ENCODE results near the gene TEAD1.

The TEAD1 gene

DNA sequence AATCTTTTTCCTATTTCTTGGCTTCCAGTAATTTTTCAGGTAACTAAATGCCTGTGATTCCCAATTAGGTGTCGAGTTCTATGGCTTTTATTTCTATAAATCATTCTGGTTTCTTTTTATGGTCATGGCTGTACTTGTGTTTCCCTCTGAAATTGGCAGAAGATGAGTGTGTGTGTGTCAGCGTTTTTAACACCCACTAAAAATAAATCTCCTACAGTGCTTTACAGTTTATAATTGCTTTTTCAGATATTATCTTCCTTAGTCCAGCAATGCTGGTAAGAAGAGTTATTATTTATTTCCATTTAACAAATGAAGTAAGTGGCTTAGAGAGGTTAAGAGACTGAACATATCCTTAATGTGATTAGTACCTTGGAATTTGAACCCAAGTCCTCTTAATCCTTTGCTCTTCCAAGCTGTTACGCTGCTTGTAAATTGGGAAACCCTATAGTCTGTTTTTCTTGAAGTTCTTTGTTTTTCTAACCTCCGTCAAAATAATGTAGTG is 125.2 kb downstream of the TEAD1 start:
- TF ChIP-seq, protein P1, sequence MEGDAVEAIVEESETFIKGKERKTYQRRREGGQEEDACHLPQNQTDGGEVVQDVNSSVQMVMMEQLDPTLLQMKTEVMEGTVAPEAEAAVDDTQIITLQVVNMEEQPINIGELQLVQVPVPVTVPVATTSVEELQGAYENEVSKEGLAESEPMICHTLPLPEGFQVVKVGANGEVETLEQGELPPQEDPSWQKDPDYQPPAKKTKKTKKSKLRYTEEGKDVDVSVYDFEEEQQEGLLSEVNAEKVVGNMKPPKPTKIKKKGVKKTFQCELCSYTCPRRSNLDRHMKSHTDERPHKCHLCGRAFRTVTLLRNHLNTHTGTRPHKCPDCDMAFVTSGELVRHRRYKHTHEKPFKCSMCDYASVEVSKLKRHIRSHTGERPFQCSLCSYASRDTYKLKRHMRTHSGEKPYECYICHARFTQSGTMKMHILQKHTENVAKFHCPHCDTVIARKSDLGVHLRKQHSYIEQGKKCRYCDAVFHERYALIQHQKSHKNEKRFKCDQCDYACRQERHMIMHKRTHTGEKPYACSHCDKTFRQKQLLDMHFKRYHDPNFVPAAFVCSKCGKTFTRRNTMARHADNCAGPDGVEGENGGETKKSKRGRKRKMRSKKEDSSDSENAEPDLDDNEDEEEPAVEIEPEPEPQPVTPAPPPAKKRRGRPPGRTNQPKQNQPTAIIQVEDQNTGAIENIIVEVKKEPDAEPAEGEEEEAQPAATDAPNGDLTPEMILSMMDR (IDR thresholded peaks at IDR 0.05; ENCODE audit: borderline replicate concordance, control extremely low read depth, extremely low read depth, insufficient read depth, missing control alignments), result no peak
- no peak for DNase-seq (ENCODE audit: low spot score)
- in situ Hi-C loops (cut with MboI; ENCODE audit: low sequenced_read_pairs, unreplicated experiment), result no loop called here

DNA sequence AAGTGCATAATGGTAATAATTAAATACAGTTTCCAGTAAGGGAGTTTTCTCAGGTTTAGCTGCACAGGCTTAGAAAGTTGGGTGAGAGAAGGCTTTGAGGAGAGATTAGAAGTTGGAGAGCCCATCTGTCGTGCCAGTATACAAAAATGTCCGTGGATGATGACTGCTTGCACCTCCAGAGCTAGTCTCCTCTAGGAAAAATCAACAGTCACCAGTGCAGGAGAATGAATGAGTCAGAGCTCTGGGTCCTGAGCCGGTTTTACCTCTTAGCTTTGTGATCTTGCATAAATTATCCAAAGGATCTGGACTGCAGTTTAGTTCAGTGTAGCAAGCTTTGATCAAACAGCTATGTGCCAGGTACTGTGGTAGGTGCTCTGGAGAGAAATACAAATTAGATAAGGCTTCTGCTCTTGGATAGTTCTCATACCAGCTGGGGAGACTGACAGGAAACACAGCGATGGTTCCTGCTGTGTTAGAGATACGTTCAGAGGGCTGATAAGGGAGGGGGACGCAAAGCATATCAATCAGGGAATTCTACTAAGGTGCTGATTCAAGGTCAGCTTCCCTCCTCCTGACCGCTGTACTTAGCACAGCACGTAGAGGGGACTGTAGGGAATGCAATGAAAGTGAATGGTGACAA is 125.9 kb downstream of the TEAD1 start:
- in situ Hi-C loops (cut with MboI; ENCODE audit: low sequenced_read_pairs, unreplicated experiment), result no loop called here
- TF ChIP-seq, protein P1 (IDR thresholded peaks at IDR 0.05; ENCODE audit: borderline replicate concordance, control extremely low read depth, extremely low read depth, insufficient read depth, missing control alignments), result no peak
- DNase-seq (ENCODE audit: low spot score), result no peak

DNA sequence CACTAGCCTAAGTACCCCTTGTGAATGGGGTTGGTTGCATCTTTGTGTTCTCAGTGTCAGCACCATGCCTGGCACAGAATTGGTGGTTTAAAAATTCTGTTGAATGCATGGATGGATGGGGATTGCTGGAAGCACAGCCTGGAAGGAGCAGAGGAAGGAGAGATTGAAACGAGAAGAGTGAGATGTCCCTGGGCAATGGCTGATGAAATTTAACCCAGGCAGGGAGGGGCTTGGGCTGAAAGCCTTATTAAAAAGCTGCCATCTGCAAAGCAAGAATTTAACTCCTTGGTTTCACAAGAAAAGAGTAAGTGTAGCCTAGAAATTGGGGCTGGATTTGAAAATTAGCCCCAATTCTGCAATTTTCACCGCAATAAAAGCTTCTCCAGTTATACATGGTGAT is 126.7 kb downstream of the TEAD1 start:
- in situ Hi-C loops (cut with MboI; ENCODE audit: low sequenced_read_pairs, unreplicated experiment), result no loop called here
- TF ChIP-seq, protein P1 (IDR thresholded peaks at IDR 0.05; ENCODE audit: borderline replicate concordance, control extremely low read depth, extremely low read depth, insufficient read depth, missing control alignments), result no peak
- no peak for DNase-seq (ENCODE audit: low spot score)

DNA sequence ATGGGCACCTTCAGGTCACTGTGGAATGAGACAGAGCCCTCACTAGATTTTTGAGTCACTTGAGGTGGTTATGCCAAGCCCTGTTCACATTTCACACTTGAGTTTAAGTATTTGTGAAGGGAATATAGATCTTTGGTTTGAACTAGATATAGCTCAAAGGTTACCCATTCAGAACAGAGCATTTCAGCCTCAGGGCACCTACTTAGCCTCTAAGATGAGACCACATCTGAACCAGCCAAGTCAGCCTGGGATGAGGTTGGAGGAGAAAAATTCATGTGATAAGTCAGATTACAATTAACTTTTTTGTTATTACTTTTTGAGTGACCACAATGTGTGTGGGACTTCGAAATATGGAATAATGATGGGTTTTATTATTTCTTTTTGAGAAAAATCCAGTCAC is 127.8 kb downstream of the TEAD1 start:
- no peak for DNase-seq (ENCODE audit: low spot score)
- in situ Hi-C loops (cut with MboI; ENCODE audit: low sequenced_read_pairs, unreplicated experiment), result no loop called here

DNA sequence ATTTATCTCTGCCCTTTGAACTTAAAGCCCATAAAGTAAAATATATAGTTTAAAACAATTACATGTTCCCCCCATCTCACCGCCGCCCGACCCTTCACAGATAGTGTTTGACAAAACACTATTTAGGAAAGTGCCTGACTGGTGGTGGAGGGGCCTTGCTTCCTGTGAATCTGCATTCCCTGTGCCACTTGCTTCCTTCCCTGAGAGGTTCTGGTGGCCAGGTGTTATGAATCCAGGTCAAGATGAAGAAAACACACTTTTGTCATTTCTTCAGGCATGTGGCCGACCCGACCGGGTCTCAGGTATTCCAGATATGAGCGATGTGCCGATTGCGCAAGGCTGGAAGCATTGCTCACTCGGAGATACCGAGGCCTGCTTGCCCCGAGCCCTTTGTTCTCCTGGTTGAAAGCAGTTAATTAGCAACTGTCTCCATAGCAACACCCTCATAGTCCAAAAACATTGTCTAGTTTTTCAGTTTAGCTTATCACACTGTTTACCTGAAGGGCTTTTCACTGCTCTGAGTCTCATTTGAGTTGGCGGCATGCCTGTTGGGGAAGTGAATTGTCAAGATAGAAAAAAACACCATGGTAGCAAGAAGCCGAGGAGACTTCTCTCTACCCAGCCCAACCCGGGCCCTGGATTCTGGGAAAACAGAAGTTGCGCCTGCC is 128.3 kb downstream of the TEAD1 start:
- TF ChIP-seq, protein P1 (IDR thresholded peaks at IDR 0.05; ENCODE audit: borderline replicate concordance, control extremely low read depth, extremely low read depth, insufficient read depth, missing control alignments), result no peak
- DNase-seq (ENCODE audit: low spot score), result no peak
- in situ Hi-C loops (cut with MboI; ENCODE audit: low sequenced_read_pairs, unreplicated experiment), result no loop called here

More for the DNA sequence above, 127.8 kb downstream of the TEAD1 start:
- TF ChIP-seq, protein P1 (IDR thresholded peaks at IDR 0.05; ENCODE audit: borderline replicate concordance, control extremely low read depth, extremely low read depth, insufficient read depth, missing control alignments), result no peak

DNA sequence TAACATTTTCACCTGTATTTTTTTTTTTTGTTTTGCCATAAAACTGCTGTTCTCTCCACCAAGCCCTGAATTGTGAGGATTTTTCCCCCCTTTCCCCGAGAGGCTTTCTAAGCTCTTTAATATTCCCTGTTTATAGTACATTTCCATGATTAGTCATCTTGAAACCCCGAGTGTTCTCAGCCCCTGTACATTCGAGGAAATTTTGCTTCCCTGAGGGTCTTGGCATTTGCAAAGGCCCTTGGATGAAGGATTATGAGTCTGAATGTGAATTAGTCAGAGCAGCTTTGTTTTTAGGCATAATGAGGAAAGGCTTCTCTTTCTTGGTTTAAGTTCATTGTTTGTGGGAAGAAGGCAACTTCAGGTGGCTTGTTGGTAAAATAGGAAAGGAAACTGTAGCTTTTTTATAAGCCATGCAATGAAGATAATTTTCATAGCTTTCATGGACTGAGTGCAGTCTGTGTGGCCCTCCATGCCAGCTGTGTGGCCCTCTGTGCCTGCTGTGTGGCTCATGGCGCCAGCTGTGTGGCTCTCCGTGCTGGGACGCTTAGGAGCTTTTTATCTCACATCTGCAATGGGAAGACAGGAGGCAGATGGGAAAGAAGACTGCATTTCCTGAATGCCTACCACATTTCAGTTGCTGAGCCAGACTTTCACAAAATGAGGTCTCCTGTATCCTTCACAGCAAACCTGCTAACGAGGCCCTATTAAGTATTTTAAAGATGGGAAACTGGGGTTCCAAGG is 129.0 kb downstream of the TEAD1 start:
- in situ Hi-C loops (cut with MboI; ENCODE audit: low sequenced_read_pairs, unreplicated experiment), result no loop called here
- TF ChIP-seq, protein P1 (IDR thresholded peaks at IDR 0.05; ENCODE audit: borderline replicate concordance, control extremely low read depth, extremely low read depth, insufficient read depth, missing control alignments), result no peak
- DNase-seq (ENCODE audit: low spot score), result no peak
